DMS114 treated with DMSO at 0.1 percent for 48 hours (cell line): Measurements from ENCODE around the gene KCNT1.

ENCODE experiments used
- DNase-seq: peaks from one replicate; lab custom pipeline; 2025; ENCODE audit not compliant: unreplicated experiment; lab: John Stamatoyannopoulos, UW

KCNT1 gene

GRCh38 chr9:135794361-135794885 lies 92.4 kb downstream of the KCNT1 start:
- no peak for DNase-seq

DNA sequence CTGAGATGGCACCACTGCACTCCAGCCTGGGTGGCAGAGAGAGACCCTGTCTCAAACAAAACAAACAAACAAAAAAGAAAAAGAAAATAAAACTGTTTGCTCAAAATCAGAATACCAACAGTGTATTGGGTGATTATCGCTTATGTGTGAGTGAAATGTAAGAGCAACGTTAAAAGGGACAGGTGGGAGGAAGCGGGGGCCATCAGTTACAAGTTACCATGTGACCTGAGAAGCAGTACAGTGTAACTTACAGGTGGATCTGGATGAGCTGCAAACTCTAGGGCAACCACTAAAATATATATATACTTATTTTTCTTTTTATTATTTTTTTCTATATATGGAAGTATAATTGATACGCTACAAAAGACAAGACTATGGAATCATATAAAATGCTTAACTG lies 93.4 kb downstream of the KCNT1 start:
- no peak for DNase-seq

DNA sequence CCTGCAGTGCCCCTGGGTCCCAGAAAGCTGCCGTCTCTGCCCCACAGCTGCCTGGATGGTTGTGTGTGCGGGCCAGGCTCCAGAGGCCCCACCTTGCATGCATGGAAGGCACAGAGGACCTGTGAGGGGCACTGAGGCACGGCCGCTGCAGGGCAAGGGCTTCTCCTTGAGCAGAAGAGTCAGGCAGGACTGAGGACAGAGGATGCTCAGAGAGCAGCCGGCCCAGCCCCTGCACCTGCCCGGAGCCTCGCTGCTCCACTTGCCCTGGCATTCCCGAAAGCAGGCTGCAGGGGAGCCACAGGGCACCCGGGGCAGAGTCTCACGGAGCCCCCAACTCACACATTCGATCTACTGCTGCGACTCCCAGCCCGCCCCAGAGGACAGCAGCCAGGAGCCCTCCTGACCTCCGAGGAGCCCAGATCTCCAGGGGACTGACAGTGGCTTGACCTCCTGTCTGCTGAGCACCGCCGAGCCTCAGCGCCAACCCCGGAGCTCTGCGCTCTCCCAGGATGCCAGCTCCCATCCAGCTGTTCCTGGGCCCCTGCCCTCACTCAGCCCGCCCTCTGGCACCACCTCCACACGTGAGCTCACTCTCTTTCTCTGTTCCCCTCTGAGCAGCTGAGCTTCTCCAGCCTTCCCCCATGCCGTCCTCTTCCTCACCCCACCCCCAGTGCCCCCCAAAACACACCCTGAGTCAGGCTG lies 95.0 kb downstream of the KCNT1 start:
- no peak for DNase-seq

DNA sequence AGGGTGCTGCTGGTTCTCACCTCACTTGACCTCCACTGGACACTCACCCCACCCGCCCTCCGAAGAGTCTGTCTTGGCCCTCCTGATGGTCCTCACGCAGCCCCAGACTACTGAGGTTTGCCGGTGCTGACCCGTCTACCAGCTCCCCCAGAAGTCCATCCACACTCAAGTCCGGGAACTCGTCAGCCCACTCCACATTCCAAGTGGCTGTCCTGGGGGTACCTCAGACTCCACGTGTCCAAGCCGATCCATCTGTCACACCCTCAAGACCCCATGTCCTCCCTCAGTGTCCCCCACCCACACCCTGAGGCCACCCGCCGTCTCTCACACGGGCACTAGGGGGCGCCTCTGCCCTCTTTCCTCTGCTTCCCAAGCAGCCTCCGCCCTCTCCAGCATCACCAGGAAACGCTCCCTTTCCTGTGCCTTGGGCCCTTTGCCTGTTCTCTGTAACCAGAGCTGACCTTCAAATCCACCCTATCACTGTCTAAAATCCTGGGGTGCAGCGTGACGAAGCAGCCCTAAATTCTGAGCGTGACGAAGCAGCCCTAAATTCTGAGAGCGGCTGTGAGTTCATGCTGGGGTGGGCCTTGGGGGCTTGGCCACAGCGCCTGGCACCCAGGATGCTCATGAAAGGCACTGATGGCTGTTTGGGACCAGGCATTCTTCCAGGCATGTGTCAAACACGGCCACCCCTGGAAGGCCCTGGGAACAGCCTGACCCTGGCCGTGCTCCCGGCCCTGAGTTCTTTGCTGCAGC lies 95.7 kb downstream of the KCNT1 start:
- DNase-seq, result no peak

DNA sequence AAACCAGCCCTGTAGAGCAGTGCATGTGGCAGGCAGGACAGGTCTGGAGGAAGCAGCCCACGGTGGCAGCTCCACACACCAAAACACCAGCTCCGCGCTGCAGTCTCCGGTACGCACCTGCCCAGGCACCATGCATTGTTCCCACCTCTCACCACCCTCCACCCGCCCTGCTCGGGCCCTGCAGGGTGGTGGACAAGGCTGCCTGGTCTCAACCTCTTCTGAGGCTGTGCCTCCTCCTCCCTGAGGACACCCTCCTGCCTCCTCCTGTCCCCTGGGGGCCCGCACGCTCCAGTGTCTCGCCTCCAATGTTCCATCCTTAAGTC lies 96.2 kb downstream of the KCNT1 start:
- no peak for DNase-seq

DNA sequence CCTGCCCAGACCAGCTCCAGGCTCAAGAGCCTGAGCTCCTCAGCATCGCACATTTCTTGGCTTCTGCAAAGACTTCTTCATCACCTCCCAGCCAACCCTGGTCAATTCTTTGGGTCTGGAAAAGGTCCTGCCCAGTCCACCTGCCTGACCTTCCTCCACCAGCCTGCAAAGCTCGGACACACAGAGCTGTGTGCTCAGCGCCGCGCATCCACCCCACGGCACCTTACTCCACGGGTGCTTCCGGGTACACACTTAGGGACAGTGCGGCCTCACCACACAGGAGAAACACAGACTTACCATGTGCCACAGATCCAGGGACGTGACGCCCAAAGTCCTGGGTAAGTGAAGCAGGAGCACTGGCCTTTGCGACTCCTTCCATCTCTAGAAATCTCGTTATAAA lies 97.3 kb downstream of the KCNT1 start:
- no peak for DNase-seq

DNA sequence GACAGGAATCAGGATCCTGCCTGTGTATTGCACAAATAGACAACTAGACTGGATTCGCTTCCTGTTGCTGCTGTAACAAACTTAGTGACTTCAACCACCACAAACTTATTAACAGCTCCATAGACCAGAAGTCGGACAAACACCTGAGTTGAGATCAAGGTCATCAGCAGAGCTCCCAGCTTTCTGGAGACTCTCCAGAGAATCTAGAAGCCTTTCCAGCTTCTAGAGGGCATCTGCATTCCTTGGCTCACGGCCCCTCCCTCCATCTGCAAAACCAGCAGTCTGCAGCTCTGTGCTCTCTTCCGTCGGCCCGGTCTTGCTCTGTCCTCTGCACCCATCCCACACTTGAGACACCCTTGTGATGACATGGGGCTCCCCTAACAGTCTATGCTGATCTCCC lies 99.1 kb downstream of the KCNT1 start:
- no peak for DNase-seq

DNA sequence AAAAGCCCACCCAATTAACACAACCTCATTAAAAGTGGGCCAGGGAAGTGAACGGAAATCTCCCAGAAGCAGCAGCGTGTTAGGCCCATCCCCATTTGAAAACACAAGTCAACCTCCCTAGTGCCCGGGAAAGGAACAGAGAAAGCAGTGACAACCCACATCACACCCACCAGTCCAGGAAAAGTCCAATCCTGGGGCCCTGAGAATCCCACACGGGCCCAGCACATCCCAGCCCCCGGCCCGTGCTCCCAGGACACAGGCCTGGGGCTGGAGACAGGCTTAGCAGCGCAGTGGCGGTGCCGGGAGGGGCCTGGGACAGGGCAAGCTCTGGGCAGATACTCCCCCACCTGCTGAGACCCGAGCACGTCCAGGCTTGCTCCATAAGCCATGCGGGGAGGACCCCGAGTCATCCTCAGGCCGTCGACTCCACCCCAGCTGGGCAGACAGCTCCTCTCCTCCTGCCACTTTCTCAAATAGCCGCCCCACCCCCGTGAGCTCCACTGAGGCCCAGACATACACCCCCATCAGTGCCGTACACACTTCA lies 101.0 kb downstream of the KCNT1 start:
- no peak for DNase-seq

GRCh38 chr9:135803441-135803840 lies 101.5 kb downstream of the KCNT1 start:
- DNase-seq, result no peak

- DNase-seq, result no peak
Observed at GRCh38 chr9:135804581-135805421, 102.8 kb downstream of the KCNT1 start.

GRCh38 chr9:135805422-135806022 lies 103.5 kb downstream of the KCNT1 start:
- no peak for DNase-seq

- no peak for DNase-seq
Observed at GRCh38 chr9:135809166-135809565, 107.2 kb downstream of the KCNT1 start.

- no peak for DNase-seq
Observed at GRCh38 chr9:135810806-135811575, 109.0 kb downstream of the KCNT1 start.

- no peak for DNase-seq
Observed at GRCh38 chr9:135811801-135812200, 109.8 kb downstream of the KCNT1 start.

- no peak for DNase-seq
Observed at GRCh38 chr9:135812961-135813360, 111.0 kb downstream of the KCNT1 start.

- no peak for DNase-seq
Observed at GRCh38 chr9:135813671-135814290, 111.8 kb downstream of the KCNT1 start.

- DNase-seq, result no peak
Observed at GRCh38 chr9:135814421-135815095, 112.6 kb downstream of the KCNT1 start.

GRCh38 chr9:135815413-135815812 lies 113.4 kb downstream of the KCNT1 start:
- DNase-seq, result no peak
